Type B pancreatic cell (in vitro differentiated cells): Measurements from ENCODE around the gene ADARB2. TPM values are rescaled to one million over a fixed set of nuclear protein-coding genes. Genes with fewer than 3 reads are reported as not detected.
A peak's percentile ranks its signal among the peaks of the same experiment; 100 is the strongest.

Experiments
- DNase-seq: peaks from one replicate; pipeline ENCODE4 v3.0.0; 2021; ENCODE audit warnings: mixed read lengths; ENCODE audit not compliant: unreplicated experiment; ENCODE audit errors: extremely low spot score
- H3K27ac Mint-ChIP-seq: 2 replicates; pipeline ENCODE4 v1.8.0; 2021; ENCODE audit warnings: mild to moderate bottlenecking, mixed read lengths
- H3K27me3 Mint-ChIP-seq: 2 replicates; pipeline ENCODE4 v1.8.0; 2021; ENCODE audit warnings: mixed read lengths
- H3K36me3 Mint-ChIP-seq: 2 replicates; pipeline ENCODE4 v1.8.0; 2021; ENCODE audit warnings: mixed read lengths
- H3K4me1 Mint-ChIP-seq: one replicate; pipeline ENCODE4 v1.8.0; 2021; ENCODE audit warnings: mixed read lengths; ENCODE audit not compliant: unreplicated experiment
- H3K4me3 Mint-ChIP-seq: 2 replicates; pipeline ENCODE4 v1.8.0; 2021; ENCODE audit warnings: mild to moderate bottlenecking, mixed read lengths
- H3K9me3 Mint-ChIP-seq: 2 replicates; pipeline ENCODE4 v1.8.0; 2021; ENCODE audit warnings: mixed read lengths
- total RNA-seq: library from RNA; stranded (reverse); gene quantifications from 2 replicates; pipeline ENCODE4 v1.2.1, GENCODE V29; 2021; ENCODE audit warnings: low replicate concordance
- TF ChIP-seq, protein P1 (sequence below): fragments of 200-600 bp; sonication (generic); conservative IDR thresholded peaks from 2 replicates; pipeline ENCODE4 v1.5.0; 2021; ENCODE audit warnings: antibody characterized with exemption, mild to moderate bottlenecking

The ADARB2 gene
- total RNA-seq, 1 donor from 2014 or later = 4.9 TPM

DNA sequence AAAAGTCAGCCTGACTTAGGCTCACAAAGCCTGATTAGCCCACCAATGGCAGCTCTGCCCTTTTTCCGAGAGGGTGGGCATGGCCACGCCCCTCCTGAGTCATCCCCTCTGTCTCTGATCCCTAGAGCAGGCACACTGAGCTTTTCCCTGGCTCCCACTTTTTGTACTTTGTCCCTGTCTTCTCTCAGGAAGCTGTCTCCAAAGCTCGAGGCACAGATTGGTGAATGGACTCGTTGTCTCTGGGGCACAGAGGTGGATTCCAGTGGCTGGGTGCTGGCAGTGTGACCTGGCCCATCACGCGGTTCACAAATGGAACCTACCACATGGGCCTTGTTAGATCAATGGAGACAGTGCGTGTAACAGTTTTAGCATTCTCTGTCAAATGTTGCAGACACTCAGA lies 367.7 kb downstream of the ADARB2 start:
- Mint-ChIP-seq H3K36me3 (peaks cover 3% of the 10 kb centered on the region), H3K4me3 (no peak overlapping the region), H3K27ac (no peak overlapping the region), H3K9me3 (peaks cover 3% of the 10 kb centered on the region), H3K4me1 (peaks cover 14% of the 10 kb centered on the region), H3K27me3 (no peaks in the 10 kb centered on the region)
- DNase-seq = peak; percentile 40
- TF ChIP-seq, protein P1, sequence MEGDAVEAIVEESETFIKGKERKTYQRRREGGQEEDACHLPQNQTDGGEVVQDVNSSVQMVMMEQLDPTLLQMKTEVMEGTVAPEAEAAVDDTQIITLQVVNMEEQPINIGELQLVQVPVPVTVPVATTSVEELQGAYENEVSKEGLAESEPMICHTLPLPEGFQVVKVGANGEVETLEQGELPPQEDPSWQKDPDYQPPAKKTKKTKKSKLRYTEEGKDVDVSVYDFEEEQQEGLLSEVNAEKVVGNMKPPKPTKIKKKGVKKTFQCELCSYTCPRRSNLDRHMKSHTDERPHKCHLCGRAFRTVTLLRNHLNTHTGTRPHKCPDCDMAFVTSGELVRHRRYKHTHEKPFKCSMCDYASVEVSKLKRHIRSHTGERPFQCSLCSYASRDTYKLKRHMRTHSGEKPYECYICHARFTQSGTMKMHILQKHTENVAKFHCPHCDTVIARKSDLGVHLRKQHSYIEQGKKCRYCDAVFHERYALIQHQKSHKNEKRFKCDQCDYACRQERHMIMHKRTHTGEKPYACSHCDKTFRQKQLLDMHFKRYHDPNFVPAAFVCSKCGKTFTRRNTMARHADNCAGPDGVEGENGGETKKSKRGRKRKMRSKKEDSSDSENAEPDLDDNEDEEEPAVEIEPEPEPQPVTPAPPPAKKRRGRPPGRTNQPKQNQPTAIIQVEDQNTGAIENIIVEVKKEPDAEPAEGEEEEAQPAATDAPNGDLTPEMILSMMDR = no peak

DNA sequence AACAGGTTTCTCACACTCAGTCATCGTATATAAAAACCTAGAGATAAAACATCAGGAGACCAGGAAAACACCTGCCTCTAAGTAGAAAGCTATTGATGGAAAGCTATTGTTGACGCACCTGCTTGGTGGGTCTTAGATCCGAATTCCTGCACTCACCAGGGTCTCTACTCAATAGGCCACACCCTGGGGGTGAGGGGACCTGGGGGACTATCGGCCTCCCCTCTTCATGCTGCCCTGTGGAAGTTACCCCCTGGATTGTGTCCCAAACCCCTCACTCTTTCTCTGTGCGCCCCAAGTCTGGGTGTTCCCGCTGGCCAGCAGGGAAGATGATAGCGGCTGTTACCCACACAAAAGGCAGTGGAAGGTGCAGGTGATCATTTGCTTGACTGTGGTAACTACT lies 368.1 kb downstream of the ADARB2 start:
- H3K9me3 Mint-ChIP-seq = peaks cover 3% of the 10 kb centered on the region
- TF ChIP-seq, protein P1 = peak; percentile 9

DNA sequence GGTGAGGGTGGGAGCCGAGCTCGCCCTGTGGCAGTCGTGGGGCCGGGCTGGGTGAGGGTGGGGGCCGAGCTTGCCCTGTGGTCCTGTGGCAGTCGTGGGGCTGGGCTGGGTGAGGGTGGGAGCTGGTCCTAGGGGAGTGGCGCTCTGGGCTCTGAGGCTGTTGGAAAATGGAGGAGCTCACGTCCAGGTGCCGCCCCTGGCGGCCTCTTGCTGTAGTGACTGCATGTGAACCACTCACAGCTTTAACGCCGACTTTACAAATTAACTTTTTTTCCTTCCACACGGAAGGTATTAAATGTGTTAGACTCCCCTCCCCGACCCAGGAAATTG lies 368.5 kb downstream of the ADARB2 start:
- peak; percentile 65 for DNase-seq
- TF ChIP-seq, protein P1 = peak; percentile 80
- peaks cover 14% of the 10 kb centered on the region for H3K4me1 Mint-ChIP-seq
- no peak overlapping the region for H3K4me3 Mint-ChIP-seq
- no peaks in the 10 kb centered on the region for H3K27me3 Mint-ChIP-seq
- peaks cover 3% of the 10 kb centered on the region for H3K9me3 Mint-ChIP-seq
- H3K36me3 Mint-ChIP-seq = peaks cover 3% of the 10 kb centered on the region
- no peak overlapping the region for H3K27ac Mint-ChIP-seq

More for the DNA sequence above, 368.1 kb downstream of the ADARB2 start:
- Mint-ChIP-seq H3K36me3 (peaks cover 3% of the 10 kb centered on the region), H3K27me3 (no peaks in the 10 kb centered on the region), H3K4me1 (peaks cover 14% of the 10 kb centered on the region), H3K27ac (no peak overlapping the region), H3K4me3 (no peak overlapping the region)
- peak; percentile 43 for DNase-seq

DNA sequence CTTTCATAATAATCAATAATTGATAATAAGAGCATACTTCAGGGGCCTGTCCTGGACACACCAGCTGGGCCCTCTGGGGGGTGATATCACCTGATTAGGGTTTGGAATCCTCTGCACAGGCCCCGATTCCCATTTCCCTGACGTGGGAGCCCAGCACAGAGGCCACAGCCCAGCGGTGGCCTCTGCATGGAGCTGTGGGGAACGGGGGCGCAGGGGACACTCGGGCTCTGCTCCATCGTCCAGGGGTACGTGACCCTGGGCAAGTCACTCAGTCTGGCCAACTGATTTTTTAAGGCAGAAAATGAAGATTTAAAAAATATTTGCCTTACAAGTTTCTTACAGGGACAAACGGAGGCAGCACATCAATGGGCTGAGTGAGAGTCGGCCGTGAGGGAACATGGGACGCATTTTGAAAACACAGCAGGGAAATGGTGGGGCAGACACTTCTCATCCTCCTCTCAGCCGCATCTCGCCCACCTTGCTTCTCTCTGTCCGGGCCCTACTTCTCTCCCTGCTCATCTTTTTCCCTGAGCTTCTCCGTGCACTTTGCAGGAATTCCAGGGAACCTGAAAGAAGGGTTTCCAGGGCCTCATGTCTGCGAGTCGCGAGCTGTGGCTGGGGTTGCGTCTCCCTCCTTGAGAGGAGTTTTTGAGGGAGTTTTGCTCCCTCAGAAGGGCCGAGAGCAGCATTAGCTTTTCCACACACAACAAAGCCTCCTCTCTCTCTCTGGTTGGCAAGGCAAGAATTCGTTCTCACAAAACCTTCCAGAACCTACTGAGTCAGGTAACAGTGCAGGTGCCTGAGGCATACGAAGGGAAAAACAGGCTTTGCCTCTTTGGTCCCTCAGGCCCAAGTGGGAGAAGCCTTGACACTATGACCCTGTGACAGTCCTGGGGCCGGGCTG lies 369.1 kb downstream of the ADARB2 start:
- peaks cover 14% of the 10 kb centered on the region for H3K4me1 Mint-ChIP-seq
- H3K27ac Mint-ChIP-seq = peak overlapping the region; percentile 69
- no peak overlapping the region for H3K4me3 Mint-ChIP-seq
- TF ChIP-seq, protein P1 = no peak
- peaks cover 3% of the 10 kb centered on the region for H3K36me3 Mint-ChIP-seq
- peak; percentile 39 for DNase-seq
- peaks cover 3% of the 10 kb centered on the region for H3K9me3 Mint-ChIP-seq
- no peaks in the 10 kb centered on the region for H3K27me3 Mint-ChIP-seq

DNA sequence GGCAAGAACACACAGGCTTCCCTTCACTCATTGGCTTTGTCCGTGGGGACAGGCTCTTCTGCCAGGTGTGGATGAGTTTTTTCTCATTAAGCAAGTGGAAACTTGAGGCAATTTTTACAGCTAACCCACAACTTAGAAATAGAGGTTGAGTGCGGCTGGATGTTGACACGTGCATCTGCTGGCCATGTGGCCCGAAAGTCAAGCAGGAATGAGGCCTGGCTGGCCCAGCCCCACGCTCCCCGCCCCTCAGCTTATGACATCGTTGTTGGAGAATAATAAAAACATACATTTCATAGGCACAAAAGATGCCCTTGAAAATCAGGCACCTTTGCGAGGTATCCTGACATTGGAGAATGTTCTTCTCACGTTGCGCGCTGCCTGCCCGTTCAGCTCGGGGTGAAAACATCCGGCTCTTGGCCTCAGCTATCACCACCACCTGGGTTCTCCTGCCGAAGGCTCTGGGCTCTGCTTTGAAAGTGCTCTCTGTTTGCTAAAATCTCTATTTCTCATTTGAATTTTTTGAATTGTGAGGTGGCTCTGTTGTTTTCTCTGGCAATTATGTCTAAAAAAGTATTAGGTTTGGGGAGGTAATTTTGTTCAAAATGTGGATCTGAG lies 370.4 kb downstream of the ADARB2 start:
- TF ChIP-seq, protein P1 = no peak
- DNase-seq = peak; percentile 22
- no peaks in the 10 kb centered on the region for H3K27me3 Mint-ChIP-seq
- H3K36me3 Mint-ChIP-seq = peaks cover 4% of the 10 kb centered on the region
- H3K9me3 Mint-ChIP-seq = peaks cover 3% of the 10 kb centered on the region
- H3K27ac Mint-ChIP-seq = peak overlapping the region; percentile 12
- H3K4me1 Mint-ChIP-seq = peaks cover 14% of the 10 kb centered on the region
- H3K4me3 Mint-ChIP-seq = no peak overlapping the region
